GM12878 (cell line): ENCODE results near the gene VMP1. TPM values are rescaled to one million over a fixed set of nuclear protein-coding genes. Genes with fewer than 3 reads are reported as not detected.

Source experiments
- ATAC-seq: fragments of 200-7000 bp; cut with Tn5 transposase; 3 replicates; pipeline ENCODE4 v1.9.1; 2020; ENCODE audit warnings: mild to moderate bottlenecking, moderate library complexity
- BruUV-seq: library from RNA; stranded (reverse); fragments of 400-500 nt; replicated peaks from 2 replicates; lab custom pipeline; 2021; lab: Mats Ljungman, UMichigan
- CTCF ChIA-PET: fragments of 300-600 bp; sonication (Branson Sonifier 250); formaldehyde crosslinking; extraction: SDS; loops from one replicate; lab custom pipeline; 2021; ENCODE audit warnings: inconsistent platforms; lab: Yijun Ruan, JAX
- POLR2A ChIA-PET: fragments of 350-600 bp; formaldehyde crosslinking; extraction: SDS; loops from one replicate; lab custom pipeline; 2021; ENCODE audit warnings: inconsistent platforms; lab: Charles Lee
- RAD21 ChIA-PET: fragments of 300-600 bp; sonication (Branson Sonifier 250); formaldehyde crosslinking; loops from one replicate; lab custom pipeline; 2023; ENCODE audit warnings: antibody characterized with exemption; ENCODE audit not compliant: unreplicated experiment; lab: Charles Lee
- SMC1A ChIA-PET: fragments of 300-600 bp; sonication (Branson Sonifier 250); formaldehyde crosslinking; loops from one replicate; lab custom pipeline; 2023; ENCODE audit not compliant: unreplicated experiment, uncharacterized antibody; lab: Charles Lee
- DNase-seq: peaks from one replicate; pipeline ENCODE4 v3.0.0-alpha.2; 2011; ENCODE audit warnings: low read depth, low spot score
- FAIRE-seq: peaks from 3 replicates; lab custom pipeline; 2011; peaks lifted over from hg19 to GRCh38; lab: Jason Lieb, UNC
- H2AFZ ChIP-seq: 2 replicates; pipeline ENCODE4 v1.6.0; 2011; ENCODE audit warnings: low read depth, low read length, control low read depth; ENCODE audit not compliant: control insufficient read depth
- H3K27ac ChIP-seq: 2 replicates; pipeline ENCODE4 v1.5.1; 2011; ENCODE audit warnings: control low read depth; ENCODE audit not compliant: control insufficient read depth, insufficient read depth
- H3K27me3 ChIP-seq, 2 experiments: replicated peaks in 1 of 2; 2 replicates each; pipeline versions ENCODE4 v1.6.0 to v1.6.1; 2011; ENCODE audit warnings: low read length in 1 of 2; ENCODE audit not compliant: control insufficient read depth in 2 of 2, insufficient read depth in 2 of 2
- H3K36me3 ChIP-seq, 2 experiments: 2 replicates each; pipeline ENCODE4 v1.5.1; 2011; ENCODE audit warnings: low read length in 1 of 2; ENCODE audit not compliant: control insufficient read depth in 2 of 2, insufficient read depth in 2 of 2
- H3K4me1 ChIP-seq: 2 replicates; pipeline ENCODE4 v1.6.1; 2011; ENCODE audit warnings: mild to moderate bottlenecking, low read length, moderate library complexity, mixed read lengths; ENCODE audit not compliant: control insufficient read depth, insufficient read depth
- H3K4me2 ChIP-seq: 2 replicates; pipeline ENCODE4 v1.6.0; 2011; ENCODE audit warnings: control low read depth; ENCODE audit not compliant: control insufficient read depth, insufficient read depth
- H3K4me3 ChIP-seq: fragments of 200-600 bp; sonication (generic); 2 replicates; pipeline ENCODE4 v1.5.1; 2016
- H3K79me2 ChIP-seq: 2 replicates; pipeline ENCODE4 v1.6.0; 2011; ENCODE audit warnings: low read length; ENCODE audit not compliant: control insufficient read depth, insufficient read depth
- H3K9ac ChIP-seq: 2 replicates; pipeline ENCODE4 v1.8.0; 2011; ENCODE audit warnings: low read length, control low read depth, mixed read lengths; ENCODE audit not compliant: control insufficient read depth, insufficient read depth
- H3K9me3 ChIP-seq: replicated peaks from 3 replicates; pipeline ENCODE4 v1.5.1; 2011; ENCODE audit warnings: mild to moderate bottlenecking, low read length; ENCODE audit not compliant: control insufficient read depth, insufficient read depth
- H4K20me1 ChIP-seq: 2 replicates; pipeline ENCODE4 v1.6.0; 2011; ENCODE audit not compliant: control insufficient read depth, insufficient read depth
- ETV6 ChIP-seq, 2 experiments: fragments of 450-650 bp in 1 of 2; IDR thresholded peaks in 1 of 2; conservative IDR thresholded peaks in 1 of 2; 2 replicates each; pipeline ENCODE4 v1.6.1; 2014; ENCODE audit warnings: antibody characterized with exemption in 1 of 2, borderline replicate concordance in 1 of 2, low read depth in 1 of 2, mild to moderate bottlenecking in 1 of 2, moderate library complexity in 1 of 2
- IKZF1 ChIP-seq: fragments of 450-650 bp; conservative IDR thresholded peaks from 2 replicates; pipeline ENCODE4 v1.6.1; 2017; ENCODE audit warnings: antibody characterized with exemption, mild to moderate bottlenecking
- KLF5 ChIP-seq: fragments of 450-650 bp; IDR thresholded peaks from 2 replicates; pipeline ENCODE4 v1.6.1; 2014; ENCODE audit warnings: mild to moderate bottlenecking; ENCODE audit not compliant: partially characterized antibody
- MAX ChIP-seq: IDR thresholded peaks from 2 replicates; pipeline ENCODE4 v1.6.1; 2012; ENCODE audit warnings: low read depth, low read length, improper control_type of control experiment
- MEF2B ChIP-seq: fragments of 450-650 bp; IDR thresholded peaks from 2 replicates; pipeline ENCODE4 v1.6.1; 2018; ENCODE audit warnings: mild to moderate bottlenecking, moderate library complexity; ENCODE audit not compliant: partially characterized antibody, poor library complexity, severe bottlenecking
- MYC ChIP-seq: IDR thresholded peaks from 2 replicates; pipeline ENCODE4 v1.6.1; 2011; ENCODE audit warnings: mild to moderate bottlenecking, low read length, moderate library complexity, inconsistent platforms; ENCODE audit not compliant: insufficient read depth, insufficient replicate concordance, insufficient read length, severe bottlenecking
- NFXL1 ChIP-seq: fragments of 450-650 bp; IDR thresholded peaks from 2 replicates; pipeline ENCODE4 v1.6.1; 2017; ENCODE audit warnings: antibody characterized with exemption, mild to moderate bottlenecking, borderline replicate concordance
- NR2F1 ChIP-seq: fragments of 450-650 bp; conservative IDR thresholded peaks from 2 replicates; pipeline ENCODE4 v1.6.1; 2017; ENCODE audit warnings: mild to moderate bottlenecking
- TCF7 ChIP-seq: IDR thresholded peaks from 2 replicates; pipeline ENCODE4 v1.6.1; 2014; ENCODE audit warnings: antibody characterized with exemption, borderline replicate concordance
- WGBS: methylation state at CpG from one replicate; pipeline ENCODE4 v1.1.6; 2016; ENCODE audit warnings: low lambda C conversion rate; ENCODE audit not compliant: insufficient replicate concordance, insufficient coverage; ENCODE audit errors: missing lambda C conversion rate; 5-methylcytosine and 5-hydroxymethylcytosine counted together
- in situ Hi-C: fragments of 300-500 bp; cut with MboI; formaldehyde crosslinking; loops from 9 replicates; pipeline ENCODE4 v1.14.3; 2018; ENCODE audit warnings: mixed read lengths
- intact Hi-C: fragments of 100-400 bp; cut with micrococcal nuclease; formaldehyde crosslinking; loops from one replicate; pipeline ENCODE4 v1.14.2; 2022; ENCODE audit not compliant: unreplicated experiment
- polyA plus RNA-seq, 11 experiments: library from polyadenylated mRNA; depleted of rRNA in 4 of 11; unstranded in 6 of 11; stranded (reverse) in 5 of 11; fragments of >200 nt; fragmentation: Nextera tagmentation in 4 of 11; fragmentation: Illumina TruSeq in 1 of 11; extraction: Ambion mirVana in 4 of 11; extraction: Trizol in 1 of 11; gene quantifications; 1 replicate in 1 of 11; 2 replicates in 10 of 11; pipeline versions ENCODE4 v1.2.1 to v1.2.3, GENCODE V29; 2011 to 2016; ENCODE audit warnings: inconsistent platforms in 2 of 11, missing spikeins in 2 of 11, low read depth in 1 of 11
- total RNA-seq, 4 experiments: library from RNA; depleted of rRNA in 3 of 4; stranded (reverse); fragments of >200 nt in 3 of 4; fragmentation: Illumina TruSeq in 1 of 4; extraction: Trizol in 1 of 4; gene quantifications; 2 replicates each; pipeline versions ENCODE4 v1.2.1 to v1.2.3, GENCODE V29; 2013 to 2021

VMP1 gene
- total and polyA plus RNA-seq, 10 of the 15 experiments (the other 5 are each of a cell fraction or from before 2014, with no cell fraction given) = 88.4 to 199 (median 132) TPM

- in situ Hi-C loops = no loop called here
- no peaks in the 10 kb centered on the region for H3K27me3 ChIP-seq
- CTCF ChIA-PET = interaction anchor here (0.8 to 2.9 kb wide), 11 partner anchors 8 to 91 kb away, joined by 3 to 9 read pairs (median 5); no protein-coding TSS in a partner anchor
- no peaks in the 10 kb centered on the region for H3K36me3 ChIP-seq
- DNase-seq (no peak), FAIRE-seq (no peak), ATAC-seq (no peak)
- RAD21 ChIA-PET = interaction anchor here (0.7 to 8.4 kb wide), 9 partner anchors 8 to 99 kb away, joined by 3 to 149 read pairs (median 11); no protein-coding TSS in a partner anchor
- H4K20me1 ChIP-seq = no peaks in the 10 kb centered on the region
- H3K4me2 ChIP-seq = peak overlapping the region; percentile 69
- no peaks in the 10 kb centered on the region; the same call in 1 of the 2 replicates for H3K79me2 ChIP-seq
- WGBS = 96% methylated on average over 6 of the region's 6 CpGs
- no peak for TF ChIP-seq MYC
- TF ChIP-seq MAX = no peak
- TF ChIP-seq TCF7 = no peak
- TF ChIP-seq IKZF1 = no peak
- TF ChIP-seq NFXL1 = peak; percentile 31; the same call in 1 of the 2 replicates
- TF ChIP-seq MEF2B = no peak
- peak in 1 of 2 experiments; percentile 79; a peak in 1 of 4 replicates for TF ChIP-seq ETV6 (conservative IDR thresholded peaks at IDR 0.05 in 1 of 2, IDR thresholded peaks at IDR 0.05 in 1 of 2; ENCODE audit: borderline replicate concordance in 1 of 2, low read depth in 1 of 2)
- TF ChIP-seq NR2F1 = no peak
- no peak for TF ChIP-seq KLF5
- H2AFZ ChIP-seq = no peak overlapping the region
- H3K4me1 ChIP-seq = peaks cover 49% of the 10 kb centered on the region
- POLR2A ChIA-PET = interaction anchor here (1.0 to 13.3 kb wide), 9 partner anchors 9 to 95 kb away, joined by 3 to 332 read pairs (median 7); no protein-coding TSS in a partner anchor
- intact Hi-C loops = no loop called here
- SMC1A ChIA-PET = interaction anchor here (0.6 to 12.6 kb wide), 11 partner anchors 8 to 95 kb away, joined by 3 to 143 read pairs (median 9); partner anchors contain the start of genes RPS6KB1 and TUBD1
- no TSS peak for BruUV-seq
- no peaks in the 10 kb centered on the region for H3K9me3 ChIP-seq
- peak overlapping the region; percentile 4; the same call in 1 of the 2 replicates for H3K9ac ChIP-seq
- peak overlapping the region; percentile 82 for H3K27ac ChIP-seq
- H3K4me3 ChIP-seq = no peak overlapping the region
Observed at GRCh38 chr17:59848385-59848668, 140.9 kb downstream of the VMP1 start.
